ENCODE results near the gene TEFM. TPM values are rescaled to one million over a fixed set of nuclear protein-coding genes. Genes with fewer than 3 reads are reported as not detected.

TEFM gene
- total RNA-seq (2022) (17.7 and 18.6 TPM in 2 replicates), Bru-seq, nascent RNA (percentile 76 among the genes with signal in this experiment), BruChase-seq, experiment 1, labeled RNA remaining after a 6-hour chase (percentile 70 among the genes with signal in this experiment), BruChase-seq, experiment 2, labeled RNA remaining after a 2-hour chase (percentile 82 among the genes with signal in this experiment)
- long read RNA-seq, transcript TEFM-205 (4 exons, 1,891 nt) = major isoform, 18 of 29 reads
- long read RNA-seq, partial matches to known transcripts = 1 of 29 reads
- long read RNA-seq, other reads (novel, unspliced or antisense) = 8 of 29 reads

- Mint-ChIP-seq H3K27me3 (ENCODE audit: unreplicated experiment) (no peaks in the 10 kb centered on the region), H3K9me3 (ENCODE audit: low read depth, unreplicated experiment) (no peaks in the 10 kb centered on the region), H3K4me1 (ENCODE audit: low read depth, unreplicated experiment) (peaks cover 11% of the 10 kb centered on the region), H3K4me3 (ENCODE audit: low read depth, unreplicated experiment) (peak within 1 kb of the TSS; percentile 77), H3K27ac (ENCODE audit: unreplicated experiment) (peak within 1 kb of the TSS; percentile 28), H3K36me3 (ENCODE audit: insufficient read depth, unreplicated experiment) (peaks cover 28% of the 10 kb centered on the region)
- TF ChIP-seq CTCF (IDR thresholded peaks at IDR 0.05; ENCODE audit: unreplicated experiment) = no peak
- CTCF ChIA-PET = interaction anchor here (0.6 kb wide), 1 partner anchor 1114 kb away, joined by 4 read pairs; no protein-coding TSS in a partner anchor
- intact Hi-C loops (cut with micrococcal nuclease; ENCODE audit: unreplicated experiment) = no loop called here
- BruUV-seq (replicated peaks) = TSS peak; percentile 55
- DNase-seq = peak; percentile 93
Measured at GRCh38 chr17:30906101-30906911, at the start of gene TEFM. TEFM (minus strand) TSS chr17:30906238; CDS start chr17:30906198, 40 bp downstream.

DNA sequence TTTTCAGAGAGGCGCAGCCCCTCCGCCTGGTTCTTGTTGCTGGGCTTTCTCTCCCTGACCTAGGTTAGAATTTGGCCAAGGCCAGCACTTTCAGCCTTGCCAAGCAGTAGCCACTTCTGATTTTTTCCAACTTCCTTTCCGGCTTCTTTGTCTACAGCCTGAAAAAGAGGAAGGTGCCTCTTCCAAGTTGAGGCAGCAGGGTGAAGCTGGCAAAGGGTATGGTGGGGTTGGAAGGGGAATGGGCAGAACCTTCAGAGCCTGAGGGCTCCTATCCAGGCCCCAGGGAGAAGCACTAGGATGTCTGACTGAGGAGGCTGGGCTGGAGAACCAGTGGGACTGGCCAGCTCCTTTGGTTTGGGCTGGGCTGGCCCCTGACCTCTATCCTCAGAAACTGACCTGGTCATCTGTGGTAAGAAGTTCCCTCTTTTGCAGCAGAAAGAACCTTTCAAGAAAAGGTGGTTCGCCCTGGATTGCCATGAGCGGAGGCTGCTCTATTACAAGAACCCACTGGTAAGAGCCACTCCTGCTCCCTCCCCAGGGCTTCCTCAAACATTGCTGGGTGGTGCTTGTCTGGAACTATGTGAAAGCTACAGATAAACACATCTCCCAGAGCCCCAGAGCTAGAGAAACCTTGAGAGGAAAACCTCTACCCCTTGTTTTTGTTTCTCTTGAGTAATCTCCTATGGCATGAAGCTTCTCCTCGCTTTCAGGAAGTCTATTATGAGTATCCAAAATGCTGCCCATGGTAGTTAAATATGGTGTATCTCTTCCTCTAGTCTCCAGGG is 48.2 kb upstream of the TEFM start:
- BruUV-seq (replicated peaks) = no TSS peak
- H3K4me3 Mint-ChIP-seq (ENCODE audit: low read depth, unreplicated experiment) = no peak overlapping the region
- H3K27me3 Mint-ChIP-seq (ENCODE audit: unreplicated experiment) = peaks cover 21% of the 10 kb centered on the region
- no peaks in the 10 kb centered on the region for H3K9me3 Mint-ChIP-seq (ENCODE audit: low read depth, unreplicated experiment)
- no peak overlapping the region for H3K27ac Mint-ChIP-seq (ENCODE audit: unreplicated experiment)
- CTCF ChIA-PET = interaction anchor here (0.5 to 0.7 kb wide), 2 partner anchors 8 to 102 kb away, joined by 3 to 6 read pairs; no protein-coding TSS in a partner anchor
- DNase-seq = no peak
- TF ChIP-seq CTCF (IDR thresholded peaks at IDR 0.05; ENCODE audit: unreplicated experiment) = no peak
- H3K36me3 Mint-ChIP-seq (ENCODE audit: insufficient read depth, unreplicated experiment) = no peaks in the 10 kb centered on the region
- intact Hi-C loops (cut with micrococcal nuclease; ENCODE audit: unreplicated experiment) = no loop called here
- H3K4me1 Mint-ChIP-seq (ENCODE audit: low read depth, unreplicated experiment) = no peaks in the 10 kb centered on the region

DNA sequence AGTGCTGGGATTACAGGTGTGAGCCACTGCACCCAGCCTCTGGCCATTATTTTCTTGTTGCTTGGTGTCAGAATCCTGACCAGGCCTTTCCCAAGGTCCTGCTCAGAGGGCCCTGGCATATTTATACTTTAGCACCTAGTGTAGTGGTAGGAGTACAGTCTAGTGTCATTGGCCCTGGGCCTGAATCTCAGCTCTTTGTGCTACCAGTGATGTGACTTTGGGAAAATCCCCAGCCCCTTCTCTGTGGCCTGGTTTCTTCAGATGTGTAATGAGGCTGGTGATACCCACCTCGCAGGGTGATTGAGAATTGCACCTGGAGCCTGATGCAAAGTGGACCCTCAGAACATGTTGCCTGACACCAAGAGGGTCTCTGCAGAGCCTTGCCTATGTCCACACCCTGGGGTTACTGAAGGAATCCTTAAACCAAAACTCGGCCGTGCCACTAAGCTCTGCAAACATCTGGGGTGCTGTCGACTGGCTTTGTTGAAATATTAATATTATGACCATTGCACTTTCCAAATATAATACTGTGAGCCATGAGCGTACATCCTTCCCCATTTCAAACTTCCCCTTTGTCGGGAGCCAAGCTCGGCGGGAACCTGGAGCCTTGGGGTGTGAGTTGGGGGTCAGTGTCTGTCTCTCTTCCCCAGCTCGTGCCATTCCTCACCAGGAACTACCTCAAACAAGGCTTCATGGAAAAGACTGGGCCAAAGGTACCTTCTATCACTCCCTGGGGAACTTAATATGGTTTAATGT is 46.8 kb upstream of the TEFM start:
- TF ChIP-seq CTCF (IDR thresholded peaks at IDR 0.05; ENCODE audit: unreplicated experiment) = no peak
- Mint-ChIP-seq H3K4me1 (ENCODE audit: low read depth, unreplicated experiment) (no peaks in the 10 kb centered on the region), H3K27me3 (ENCODE audit: unreplicated experiment) (peaks cover 7% of the 10 kb centered on the region), H3K9me3 (ENCODE audit: low read depth, unreplicated experiment) (no peaks in the 10 kb centered on the region), H3K27ac (ENCODE audit: unreplicated experiment) (no peak overlapping the region), H3K36me3 (ENCODE audit: insufficient read depth, unreplicated experiment) (no peaks in the 10 kb centered on the region), H3K4me3 (ENCODE audit: low read depth, unreplicated experiment) (no peak overlapping the region)
- no peak for DNase-seq
- CTCF ChIA-PET = no interaction called here
- BruUV-seq (replicated peaks) = no TSS peak
- intact Hi-C loops (cut with micrococcal nuclease; ENCODE audit: unreplicated experiment) = no loop called here

Measured in Calu3 (cell line).